ENCODE measurements around the gene ISG20.

- TF ChIP-seq, protein P1, sequence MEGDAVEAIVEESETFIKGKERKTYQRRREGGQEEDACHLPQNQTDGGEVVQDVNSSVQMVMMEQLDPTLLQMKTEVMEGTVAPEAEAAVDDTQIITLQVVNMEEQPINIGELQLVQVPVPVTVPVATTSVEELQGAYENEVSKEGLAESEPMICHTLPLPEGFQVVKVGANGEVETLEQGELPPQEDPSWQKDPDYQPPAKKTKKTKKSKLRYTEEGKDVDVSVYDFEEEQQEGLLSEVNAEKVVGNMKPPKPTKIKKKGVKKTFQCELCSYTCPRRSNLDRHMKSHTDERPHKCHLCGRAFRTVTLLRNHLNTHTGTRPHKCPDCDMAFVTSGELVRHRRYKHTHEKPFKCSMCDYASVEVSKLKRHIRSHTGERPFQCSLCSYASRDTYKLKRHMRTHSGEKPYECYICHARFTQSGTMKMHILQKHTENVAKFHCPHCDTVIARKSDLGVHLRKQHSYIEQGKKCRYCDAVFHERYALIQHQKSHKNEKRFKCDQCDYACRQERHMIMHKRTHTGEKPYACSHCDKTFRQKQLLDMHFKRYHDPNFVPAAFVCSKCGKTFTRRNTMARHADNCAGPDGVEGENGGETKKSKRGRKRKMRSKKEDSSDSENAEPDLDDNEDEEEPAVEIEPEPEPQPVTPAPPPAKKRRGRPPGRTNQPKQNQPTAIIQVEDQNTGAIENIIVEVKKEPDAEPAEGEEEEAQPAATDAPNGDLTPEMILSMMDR (IDR thresholded peaks at IDR 0.05): no peak
- TF ChIP-seq POLR2A (IDR thresholded peaks at IDR 0.05): no peak
These were observed 19.0 kb upstream of the ISG20 start for GRCh38 chr15:88619796-88620195.

All from thyroid gland (tissue), 4 donors.